RWPE1 (cell line): ENCODE measurements around the gene NOL7.

Source experiments
- CTCF ChIA-PET: fragments of 350-600 bp; sonication (Branson Sonifier 250); formaldehyde crosslinking; extraction: SDS; loops from one replicate; lab custom pipeline; 2021; lab: Yijun Ruan, JAX
- POLR2A ChIA-PET: fragments of 400-600 bp; formaldehyde crosslinking; extraction: SDS; loops from one replicate; lab custom pipeline; 2020; ENCODE audit warnings: antibody characterized with exemption; ENCODE audit not compliant: low non-redundant PET; lab: Yijun Ruan, JAX
- DNase-seq: peaks from one replicate; pipeline ENCODE4 v3.0.0; 2012; ENCODE audit warnings: low spot score
- H3K27ac ChIP-seq: fragments of 450-650 bp; 2 replicates; pipeline ENCODE4 v1.5.1; 2017
- CTCF ChIP-seq: fragments of 450-650 bp; conservative IDR thresholded peaks from 2 replicates; pipeline ENCODE4 v1.5.1; 2017; ENCODE audit warnings: low read depth, mild to moderate bottlenecking

NOL7 gene

GRCh38 chr6:13605634-13606033 is 9.5 kb upstream of the NOL7 start:
- CTCF ChIA-PET, result no interaction called here
- H3K27ac ChIP-seq, result no peak overlapping the region
- POLR2A ChIA-PET, result no interaction called here
- TF ChIP-seq CTCF, result no peak
- DNase-seq, result no peak

DNA sequence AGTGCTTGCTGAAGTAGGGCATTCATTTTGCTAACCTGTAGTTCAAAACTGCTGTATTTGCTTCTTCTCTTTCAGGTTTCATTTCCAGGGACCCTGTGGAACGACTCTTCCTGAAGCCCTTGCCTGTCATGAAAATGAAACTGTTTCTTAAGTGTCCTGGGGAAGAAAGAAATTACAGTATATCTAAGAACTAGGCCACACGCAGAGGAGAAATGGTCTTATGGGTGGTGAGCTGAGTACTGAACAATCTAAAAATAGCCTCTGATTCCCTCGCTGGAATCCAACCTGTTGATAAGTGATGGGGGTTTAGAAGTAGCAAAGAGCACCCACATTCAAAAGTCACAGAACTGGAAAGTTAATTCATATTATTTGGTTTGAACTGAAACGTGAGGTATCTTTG is 3.4 kb upstream of the NOL7 start:
- CTCF ChIA-PET, result no interaction called here
- no peak for TF ChIP-seq CTCF
- H3K27ac ChIP-seq, result no peak overlapping the region
- POLR2A ChIA-PET, result no interaction called here
- DNase-seq, result no peak

DNA sequence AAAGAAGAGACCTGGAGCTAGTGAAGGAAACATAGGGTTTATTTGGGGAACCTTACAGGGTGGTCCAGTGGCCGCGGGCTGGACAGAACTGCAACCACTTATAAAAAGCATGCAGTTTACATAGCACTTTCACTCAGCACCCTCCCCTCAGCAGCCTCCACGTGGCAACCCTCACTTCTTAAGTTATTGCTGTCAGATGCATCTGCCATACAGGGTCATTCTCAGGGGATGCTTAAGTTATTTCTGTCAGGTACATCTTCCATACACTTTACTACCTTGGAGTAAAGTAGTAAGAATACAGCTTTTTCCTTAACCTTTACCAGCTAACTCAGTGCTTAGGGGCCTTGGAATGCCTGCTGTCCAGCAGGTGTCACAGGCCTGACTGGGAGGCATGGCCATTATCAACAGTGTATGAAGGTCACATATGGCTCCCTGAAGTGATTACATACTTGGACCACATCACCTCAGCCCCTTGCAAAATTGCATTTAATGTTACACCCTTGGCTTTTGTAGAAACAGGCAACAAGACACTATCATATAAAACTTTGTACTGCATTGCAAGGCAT is 2.0 kb upstream of the NOL7 start:
- POLR2A ChIA-PET, result no interaction called here
- no peak for DNase-seq
- CTCF ChIA-PET, result interaction anchor here (0.6 kb wide), 1 partner anchor 11 kb away, joined by 3 read pairs; no protein-coding TSS in a partner anchor

GRCh38 chr6:13614126-13614925 is 809 bp upstream of the NOL7 start:
- DNase-seq, result peak; percentile 49
- H3K27ac ChIP-seq, result peak overlapping the region; percentile 91
- ChIA-PET CTCF (interaction anchor here (0.6 to 1.1 kb wide), 6 partner anchors 19 to 246 kb away, joined by 3 to 4 read pairs (median 3); partner anchors contain the start of gene SIRT5), POLR2A (interaction anchor here (1.0 to 1.4 kb wide), 3 partner anchors 8 to 40 kb away, joined by 3 to 5 read pairs (median 5); partner anchors contain the start of gene SIRT5)
- TF ChIP-seq CTCF, result no peak

More for the DNA sequence above, 2.0 kb upstream of the NOL7 start:
- no peak overlapping the region for H3K27ac ChIP-seq
- TF ChIP-seq CTCF, result no peak

DNA sequence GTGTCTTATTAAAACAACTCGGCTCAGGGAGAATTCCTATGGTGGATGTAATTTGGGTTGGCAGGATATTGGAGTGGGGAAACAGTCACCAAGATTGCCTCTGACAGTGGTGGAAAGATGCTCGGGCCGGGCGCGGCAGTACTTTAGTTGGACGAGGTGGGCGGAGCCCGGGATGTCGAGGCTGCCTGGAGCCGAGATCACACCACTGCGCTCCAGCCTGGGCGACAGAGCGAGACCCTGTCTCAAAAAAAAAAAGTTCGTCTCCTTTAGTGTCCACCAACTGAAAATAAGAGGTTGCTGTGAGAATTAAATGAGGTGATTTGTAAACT is 621 bp downstream of the NOL7 start:
- POLR2A ChIA-PET, result interaction anchor here (0.7 to 1.4 kb wide), 4 partner anchors 9 to 41 kb away, joined by 3 to 5 read pairs (median 4); partner anchors contain the start of gene SIRT5
- H3K27ac ChIP-seq, result peak overlapping the region; percentile 91
- CTCF ChIA-PET, result interaction anchor here (0.6 to 1.1 kb wide), 10 partner anchors 8 to 1657 kb away, joined by 3 to 8 read pairs (median 3); partner anchors contain the start of gene SIRT5
- TF ChIP-seq CTCF, result no peak
- peak; percentile 33 for DNase-seq

DNA sequence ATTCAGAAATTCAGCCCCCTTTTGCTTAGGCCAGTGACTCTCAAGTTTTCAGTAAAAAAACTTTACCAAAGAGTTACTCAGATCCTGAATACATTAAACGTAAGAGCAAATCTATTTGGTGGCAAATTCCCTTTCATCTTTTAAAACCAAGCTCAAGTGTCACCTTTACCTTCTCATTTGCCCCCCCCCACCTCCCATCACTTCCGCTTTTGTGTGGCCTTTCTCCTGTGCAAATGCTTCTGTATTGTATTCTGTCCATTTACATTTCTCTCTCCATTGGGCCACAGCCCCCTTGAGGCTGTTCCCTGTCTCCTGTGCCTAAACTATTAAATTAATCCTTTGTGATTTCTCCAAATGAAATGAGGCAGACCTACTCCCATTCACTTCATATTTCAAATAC is 1.9 kb downstream of the NOL7 start:
- no peak for DNase-seq
- no peak for TF ChIP-seq CTCF
- CTCF ChIA-PET, result no interaction called here
- POLR2A ChIA-PET, result no interaction called here
- no peak overlapping the region for H3K27ac ChIP-seq
